Measurements from ENCODE around the gene CPNE9.

CPNE9 gene

GRCh38 chr3:9696480-9697220 is 7.0 kb upstream of the CPNE9 start:
- Histone ChIP-seq H3K27me3 (ENCODE audit: insufficient read depth, poor library complexity, severe bottlenecking) (no peaks in the 10 kb centered on the region), H3K27ac (replicated peaks) (no peak overlapping the region), H3K4me3 (replicated peaks; ENCODE audit: insufficient read depth, low read length) (no peak overlapping the region)
- no peak for DNase-seq (ENCODE audit: low read depth in 1 of 2, low spot score in 1 of 2)
- TF ChIP-seq SPI1 (IDR thresholded peaks at IDR 0.05; ENCODE audit: borderline replicate concordance, low read depth) (no peak), REST (IDR thresholded peaks at IDR 0.05; ENCODE audit: insufficient replicate concordance, low read depth) (no peak), GABPA (IDR thresholded peaks at IDR 0.05; ENCODE audit: low read depth) (no peak), CTCF (IDR thresholded peaks at IDR 0.05; ENCODE audit: insufficient read depth, low read length) (no peak), POLR2AphosphoS5 (IDR thresholded peaks at IDR 0.05; ENCODE audit: low read depth) (no peak)

- H3K27me3 ChIP-seq (ENCODE audit: insufficient read depth, poor library complexity, severe bottlenecking), result no peaks in the 10 kb centered on the region
- no peak overlapping the region for H3K27ac ChIP-seq (replicated peaks)
- no peak for TF ChIP-seq SPI1 (IDR thresholded peaks at IDR 0.05; ENCODE audit: borderline replicate concordance, low read depth)
- TF ChIP-seq REST (IDR thresholded peaks at IDR 0.05; ENCODE audit: insufficient replicate concordance, low read depth), result no peak
- TF ChIP-seq POLR2AphosphoS5 (IDR thresholded peaks at IDR 0.05; ENCODE audit: low read depth), result no peak
- TF ChIP-seq CTCF (IDR thresholded peaks at IDR 0.05; ENCODE audit: insufficient read depth, low read length), result no peak
- TF ChIP-seq GABPA (IDR thresholded peaks at IDR 0.05; ENCODE audit: low read depth), result no peak
- no peak for DNase-seq (ENCODE audit: low read depth in 1 of 2, low spot score in 1 of 2)
- no peak overlapping the region for H3K4me3 ChIP-seq (replicated peaks; ENCODE audit: insufficient read depth, low read length)
Observed at GRCh38 chr3:9697892-9698291, 5.7 kb upstream of the CPNE9 start.

GRCh38 chr3:9698293-9698692 is 5.3 kb upstream of the CPNE9 start:
- no peak for DNase-seq (ENCODE audit: low read depth in 1 of 2, low spot score in 1 of 2)
- TF ChIP-seq REST (IDR thresholded peaks at IDR 0.05; ENCODE audit: insufficient replicate concordance, low read depth) (no peak), POLR2AphosphoS5 (IDR thresholded peaks at IDR 0.05; ENCODE audit: low read depth) (no peak), GABPA (IDR thresholded peaks at IDR 0.05; ENCODE audit: low read depth) (no peak), SPI1 (IDR thresholded peaks at IDR 0.05; ENCODE audit: borderline replicate concordance, low read depth) (no peak), CTCF (IDR thresholded peaks at IDR 0.05; ENCODE audit: insufficient read depth, low read length) (no peak)
- no peak overlapping the region for H3K27ac ChIP-seq (replicated peaks)
- H3K4me3 ChIP-seq (replicated peaks; ENCODE audit: insufficient read depth, low read length), result no peak overlapping the region
- H3K27me3 ChIP-seq (ENCODE audit: insufficient read depth, poor library complexity, severe bottlenecking), result peaks cover under 1% of the 10 kb centered on the region
